Gastroesophageal sphincter (tissue), 3 donors: ENCODE measurements around the gene SERPINI1.

Experiments
- EP300 ChIP-seq: sonication (generic); formaldehyde crosslinking; IDR thresholded peaks from one replicate; pipeline ENCODE4 v1.6.1; 2017; ENCODE audit warnings: antibody characterized with exemption, mild to moderate bottlenecking
- POLR2A ChIP-seq, 2 donors: fragments of 450-650 bp; IDR thresholded peaks; one replicate each; pipeline ENCODE4 v1.6.1; 2017; ENCODE audit warnings: antibody characterized with exemption in 2 of 2, mild to moderate bottlenecking in 2 of 2, moderate library complexity in 1 of 2
- POLR2AphosphoS5 ChIP-seq: sonication (generic); formaldehyde crosslinking; IDR thresholded peaks from one replicate; pipeline ENCODE4 v1.6.1; 2017; ENCODE audit warnings: antibody characterized with exemption
- TF ChIP-seq, protein P1 (sequence below), 4 experiments: fragments of 200-600 bp in 2 of 4; fragments of 450-650 bp in 2 of 4; sonication (generic) in 1 of 4; IDR thresholded peaks; one replicate each; pipeline ENCODE4 v1.5.1; 2017 to 2019; ENCODE audit warnings: antibody characterized with exemption in 4 of 4, mild to moderate bottlenecking in 2 of 4, moderate library complexity in 2 of 4

DNA sequence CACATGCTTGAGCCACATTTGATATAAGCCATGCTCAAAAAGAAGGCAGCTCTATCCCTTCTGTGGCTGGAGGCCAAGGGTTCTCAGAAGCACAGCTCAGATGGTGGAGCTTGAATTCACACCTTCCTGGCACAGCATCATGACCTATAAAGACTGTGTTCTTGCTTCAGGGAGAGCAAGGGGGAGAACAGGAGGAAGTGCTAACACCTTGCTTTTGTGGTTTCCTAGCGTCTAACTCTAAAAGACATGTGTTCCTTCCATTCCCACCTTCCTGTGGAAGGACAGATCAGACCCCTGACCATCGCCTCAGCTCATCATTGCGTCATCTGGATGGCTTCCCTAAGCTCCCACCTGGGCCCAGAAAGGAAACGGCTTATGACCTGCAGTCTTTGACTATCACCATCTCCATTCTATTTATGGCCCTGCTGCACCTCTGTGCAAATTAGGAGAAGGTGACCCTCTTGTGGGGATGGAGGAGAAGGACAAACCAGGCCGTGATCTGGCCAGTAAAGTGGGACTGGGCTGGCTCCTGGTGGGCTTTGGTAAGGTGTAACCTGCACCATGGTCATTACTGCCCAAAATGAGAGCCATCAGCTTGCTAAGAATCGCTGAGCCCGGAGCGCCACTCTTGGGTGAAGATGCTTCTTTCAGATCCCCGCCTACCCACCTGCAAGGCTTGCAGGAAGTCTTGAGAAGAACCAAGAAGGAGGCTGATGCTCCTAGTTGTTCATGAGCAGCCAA lies 128.5 kb downstream of the SERPINI1 start:
- no peak for TF ChIP-seq EP300
- TF ChIP-seq, protein P1, sequence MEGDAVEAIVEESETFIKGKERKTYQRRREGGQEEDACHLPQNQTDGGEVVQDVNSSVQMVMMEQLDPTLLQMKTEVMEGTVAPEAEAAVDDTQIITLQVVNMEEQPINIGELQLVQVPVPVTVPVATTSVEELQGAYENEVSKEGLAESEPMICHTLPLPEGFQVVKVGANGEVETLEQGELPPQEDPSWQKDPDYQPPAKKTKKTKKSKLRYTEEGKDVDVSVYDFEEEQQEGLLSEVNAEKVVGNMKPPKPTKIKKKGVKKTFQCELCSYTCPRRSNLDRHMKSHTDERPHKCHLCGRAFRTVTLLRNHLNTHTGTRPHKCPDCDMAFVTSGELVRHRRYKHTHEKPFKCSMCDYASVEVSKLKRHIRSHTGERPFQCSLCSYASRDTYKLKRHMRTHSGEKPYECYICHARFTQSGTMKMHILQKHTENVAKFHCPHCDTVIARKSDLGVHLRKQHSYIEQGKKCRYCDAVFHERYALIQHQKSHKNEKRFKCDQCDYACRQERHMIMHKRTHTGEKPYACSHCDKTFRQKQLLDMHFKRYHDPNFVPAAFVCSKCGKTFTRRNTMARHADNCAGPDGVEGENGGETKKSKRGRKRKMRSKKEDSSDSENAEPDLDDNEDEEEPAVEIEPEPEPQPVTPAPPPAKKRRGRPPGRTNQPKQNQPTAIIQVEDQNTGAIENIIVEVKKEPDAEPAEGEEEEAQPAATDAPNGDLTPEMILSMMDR (IDR thresholded peaks at IDR 0.05) = no peak
- TF ChIP-seq POLR2A (IDR thresholded peaks at IDR 0.05) = no peak
- no peak for TF ChIP-seq POLR2AphosphoS5
